Stimulated activated CD8-positive, alpha-beta memory T cell treated with anti-CD3 and anti-CD28 coated beads, Interleukin-2, amount 100 ng/mL, for 48 hours (primary cell): ENCODE data around the gene KIR2DL3.
"Not testable (repeated sequence)": the region's sequence is repeated elsewhere in the genome, so short reads cannot be mapped to it uniquely, and the experiment has no call there.

Experiments
- DNase-seq, 2 donors: peaks; one replicate each; pipeline ENCODE4 v3.0.0-alpha.2; 2020; ENCODE audit warnings: low read depth in 2 of 2

Gene KIR2DL3

DNA sequence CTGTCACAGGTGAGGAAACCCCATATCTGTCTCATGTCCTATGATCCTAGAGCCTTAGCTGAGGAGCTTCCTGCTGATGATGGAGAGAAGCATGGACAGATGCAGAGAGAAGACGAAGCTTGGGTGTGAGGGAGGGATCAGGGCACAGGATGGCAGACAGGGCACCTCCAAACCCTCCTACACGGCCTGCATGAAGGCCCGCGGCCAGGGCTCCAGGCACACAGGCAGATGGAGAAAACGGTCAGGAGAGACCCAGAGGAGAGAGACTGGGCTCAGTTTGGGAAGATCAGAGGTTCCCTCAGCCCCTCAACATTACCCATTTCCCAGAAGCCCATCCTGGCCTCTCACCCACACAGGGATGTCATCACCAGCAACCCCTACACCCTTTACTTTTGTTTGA, 5.8 kb downstream of the KIR2DL3 start:
- not testable (repeated sequence) for DNase-seq

DNA sequence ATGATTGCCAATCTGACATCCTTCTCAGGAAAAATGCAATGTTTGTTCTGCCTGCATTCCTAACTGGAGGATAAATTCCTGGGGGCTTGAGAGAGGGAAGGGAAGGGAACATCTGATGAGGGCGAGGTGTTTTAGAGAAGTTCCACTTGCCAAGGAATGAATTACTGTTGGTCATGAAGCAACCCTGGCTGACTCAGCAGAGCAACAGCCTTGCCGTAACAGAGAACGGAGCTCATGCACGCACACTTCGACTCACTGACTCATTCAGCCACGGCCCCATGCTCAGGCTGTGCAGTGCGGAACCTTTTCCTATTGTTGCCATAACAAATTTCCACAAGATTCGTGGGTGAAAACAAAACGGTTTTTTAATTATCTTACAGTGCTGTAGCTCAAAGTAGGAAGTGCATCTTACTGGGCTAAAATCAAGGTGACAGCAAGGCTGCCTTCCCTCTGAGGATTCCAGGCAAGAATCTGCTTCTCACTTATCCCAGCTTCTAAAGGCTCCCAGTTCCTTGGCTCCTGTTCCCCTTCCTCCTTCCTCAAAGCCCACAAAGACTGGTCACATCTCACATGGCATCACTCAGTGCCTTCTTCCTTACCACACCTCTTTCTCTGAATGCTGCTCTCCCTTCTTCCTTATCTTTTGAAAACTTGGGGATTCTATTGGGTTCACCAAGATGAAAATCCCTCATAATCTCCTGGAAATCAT, 9.5 kb downstream of the KIR2DL3 start:
- not testable (repeated sequence) for DNase-seq

DNA sequence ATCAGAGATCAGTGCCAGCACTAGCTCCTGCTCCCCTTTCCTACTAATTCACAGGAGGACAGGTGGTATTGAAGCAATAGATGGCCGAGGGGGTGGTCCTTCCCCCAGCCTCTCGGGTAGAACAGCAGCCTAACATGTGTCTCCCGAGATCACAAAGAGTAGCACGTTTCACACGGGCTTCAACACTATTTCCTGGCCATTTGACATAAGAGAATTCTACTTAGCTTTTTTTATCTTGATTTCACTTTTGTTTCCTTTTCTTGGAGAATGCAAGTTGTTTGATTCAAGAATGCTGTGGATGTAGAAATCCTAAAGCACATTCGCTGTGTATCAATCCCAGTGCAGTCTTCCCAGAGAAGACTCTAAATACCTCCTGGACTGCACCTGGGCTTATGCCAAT, 12.0 kb downstream of the KIR2DL3 start:
- not testable (repeated sequence) for DNase-seq

DNA sequence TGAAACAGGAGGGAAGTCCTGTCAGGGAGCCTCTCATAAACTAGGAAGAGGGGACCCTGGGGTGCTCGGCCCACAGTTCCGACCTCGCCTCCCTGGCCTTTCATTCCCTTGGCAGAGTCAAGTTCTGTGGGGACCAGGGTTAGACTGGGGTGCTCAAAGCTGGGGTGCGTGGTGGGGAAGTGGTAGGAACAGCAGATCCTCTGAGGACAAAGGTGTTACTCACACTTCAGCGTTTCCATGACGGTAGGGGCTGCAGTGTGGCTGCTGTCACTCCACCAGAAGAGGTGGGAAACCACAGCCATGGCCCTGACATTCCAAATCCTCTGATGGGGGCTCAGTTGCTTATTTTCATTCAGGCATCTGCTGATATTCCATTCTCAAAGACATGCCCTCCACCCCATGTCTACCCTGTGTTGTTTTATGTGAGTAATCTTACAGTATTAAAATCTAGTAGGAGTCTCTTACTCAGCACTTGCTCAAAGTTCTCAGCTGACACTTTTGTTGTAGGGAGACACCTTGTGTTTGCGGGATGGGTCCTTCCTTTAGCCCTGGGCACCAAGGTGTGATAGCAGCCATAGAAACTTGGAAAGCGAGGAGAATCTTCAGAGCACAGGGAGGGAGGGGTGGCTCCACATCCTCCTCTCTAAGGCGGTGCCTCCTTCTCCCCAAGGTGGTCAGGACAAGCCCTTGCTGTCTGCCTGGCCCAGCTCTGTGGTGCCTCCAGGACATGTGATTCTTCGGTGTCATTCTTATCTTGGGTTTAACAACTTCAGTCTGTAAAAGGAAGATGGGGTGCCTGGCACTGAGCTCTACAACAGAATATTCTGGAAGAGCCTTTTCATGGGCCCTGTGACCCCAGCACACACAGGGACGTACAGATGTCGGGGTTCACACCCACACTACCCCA, 18.1 kb downstream of the KIR2DL3 start:
- DNase-seq: not testable (repeated sequence)

DNA sequence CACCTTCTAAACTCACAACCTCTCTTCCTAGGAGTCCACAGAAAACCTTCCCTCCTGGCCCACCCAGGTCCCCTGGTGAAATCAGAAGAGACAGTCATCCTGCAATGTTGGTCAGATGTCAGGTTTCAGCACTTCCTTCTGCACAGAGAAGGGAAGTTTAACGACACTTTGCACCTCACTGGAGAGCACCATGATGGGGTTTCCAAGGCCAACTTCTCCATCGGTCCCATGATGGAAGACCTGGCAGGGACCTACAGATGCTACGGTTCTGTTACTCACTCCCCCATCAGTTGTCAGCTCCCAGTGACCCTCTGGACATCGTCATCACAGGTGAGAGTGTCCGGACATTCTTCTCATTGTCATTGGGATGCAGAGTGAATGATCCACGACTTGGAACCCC, 20.3 kb downstream of the KIR2DL3 start:
- DNase-seq: not testable (repeated sequence)

DNA sequence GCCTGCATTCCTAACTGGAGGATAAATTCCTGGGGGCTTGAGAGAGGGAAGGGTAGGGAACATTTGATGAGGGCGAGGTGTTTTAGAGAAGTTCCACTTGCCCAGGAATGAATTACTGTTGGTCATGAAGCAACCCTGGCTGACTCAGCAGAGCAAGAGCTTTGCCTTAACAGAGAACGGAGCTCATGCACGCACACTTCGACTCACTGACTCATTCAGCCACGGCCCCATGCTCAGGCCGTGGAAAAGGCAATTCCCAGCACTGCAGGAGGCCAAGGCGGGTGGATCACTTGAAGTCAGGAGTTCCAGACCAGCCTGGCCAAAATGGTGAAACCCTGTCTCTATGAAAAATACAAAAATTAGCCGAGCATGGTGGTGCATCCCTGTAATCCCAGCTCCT, 25.9 kb downstream of the KIR2DL3 start:
- not testable (repeated sequence) for DNase-seq

DNA sequence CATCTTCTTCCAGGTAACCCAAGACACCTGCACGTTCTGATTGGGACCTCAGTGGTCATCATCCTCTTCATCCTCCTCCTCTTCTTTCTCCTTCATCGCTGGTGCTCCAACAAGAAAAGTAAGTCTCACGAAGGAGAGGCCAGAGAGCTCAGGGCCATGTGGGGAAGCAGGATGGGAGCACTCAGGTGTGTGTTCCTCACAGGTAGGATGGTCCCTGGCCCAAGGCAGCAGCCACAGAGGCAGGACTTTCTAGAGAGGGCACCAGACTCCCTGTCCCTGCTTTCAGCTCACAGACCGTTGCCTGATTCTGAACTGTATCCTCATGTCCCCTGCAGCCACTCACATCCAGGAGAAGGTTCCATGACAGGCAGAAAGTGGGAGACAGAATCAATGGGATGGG, 28.2 kb downstream of the KIR2DL3 start:
- DNase-seq: not testable (repeated sequence)

DNA sequence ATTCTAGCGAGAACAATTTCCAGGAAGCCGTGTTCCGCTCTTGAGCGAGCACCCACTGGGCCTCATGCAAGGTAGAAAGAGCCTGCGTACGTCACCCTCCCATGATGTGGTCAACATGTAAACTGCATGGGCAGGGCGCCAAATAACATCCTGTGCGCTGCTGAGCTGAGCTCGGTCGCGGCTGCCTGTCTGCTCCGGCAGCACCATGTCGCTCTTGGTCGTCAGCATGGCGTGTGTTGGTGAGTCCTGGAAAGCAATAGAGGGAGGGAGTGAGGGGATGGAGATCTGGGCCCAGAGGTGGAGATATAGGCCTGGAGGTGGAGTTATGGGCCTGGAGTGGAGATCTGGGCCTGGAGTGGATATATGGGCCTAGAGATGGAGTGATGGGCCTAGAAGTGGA, 31.3 kb downstream of the KIR2DL3 start, which contains the start of gene KIR2DL1:
Gene KIR2DL1 (plus strand): TSS at position 148 of the 400 bp plus-strand sequence. CDS start 58 bp downstream, at position 206.
- not testable (repeated sequence) for DNase-seq

DNA sequence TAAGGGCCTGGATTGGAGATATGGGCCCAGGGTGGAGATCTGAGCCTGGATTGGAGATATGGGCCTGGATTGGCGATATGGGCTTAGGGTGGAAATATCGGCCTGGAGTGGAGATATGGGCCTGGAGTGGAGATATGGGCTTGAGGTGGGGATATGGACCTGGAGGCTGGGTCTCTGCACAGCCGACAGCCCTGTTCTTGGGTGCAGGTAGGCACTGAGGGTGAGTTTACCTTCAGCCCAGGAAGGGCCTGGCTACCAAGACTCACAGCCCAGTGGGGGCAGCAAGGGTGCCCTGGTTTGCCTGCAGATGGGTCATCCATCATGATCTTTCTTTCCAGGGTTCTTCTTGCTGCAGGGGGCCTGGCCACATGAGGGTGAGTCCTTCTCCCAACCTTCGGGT, 32.2 kb downstream of the KIR2DL3 start:
- not testable (repeated sequence) for DNase-seq

DNA sequence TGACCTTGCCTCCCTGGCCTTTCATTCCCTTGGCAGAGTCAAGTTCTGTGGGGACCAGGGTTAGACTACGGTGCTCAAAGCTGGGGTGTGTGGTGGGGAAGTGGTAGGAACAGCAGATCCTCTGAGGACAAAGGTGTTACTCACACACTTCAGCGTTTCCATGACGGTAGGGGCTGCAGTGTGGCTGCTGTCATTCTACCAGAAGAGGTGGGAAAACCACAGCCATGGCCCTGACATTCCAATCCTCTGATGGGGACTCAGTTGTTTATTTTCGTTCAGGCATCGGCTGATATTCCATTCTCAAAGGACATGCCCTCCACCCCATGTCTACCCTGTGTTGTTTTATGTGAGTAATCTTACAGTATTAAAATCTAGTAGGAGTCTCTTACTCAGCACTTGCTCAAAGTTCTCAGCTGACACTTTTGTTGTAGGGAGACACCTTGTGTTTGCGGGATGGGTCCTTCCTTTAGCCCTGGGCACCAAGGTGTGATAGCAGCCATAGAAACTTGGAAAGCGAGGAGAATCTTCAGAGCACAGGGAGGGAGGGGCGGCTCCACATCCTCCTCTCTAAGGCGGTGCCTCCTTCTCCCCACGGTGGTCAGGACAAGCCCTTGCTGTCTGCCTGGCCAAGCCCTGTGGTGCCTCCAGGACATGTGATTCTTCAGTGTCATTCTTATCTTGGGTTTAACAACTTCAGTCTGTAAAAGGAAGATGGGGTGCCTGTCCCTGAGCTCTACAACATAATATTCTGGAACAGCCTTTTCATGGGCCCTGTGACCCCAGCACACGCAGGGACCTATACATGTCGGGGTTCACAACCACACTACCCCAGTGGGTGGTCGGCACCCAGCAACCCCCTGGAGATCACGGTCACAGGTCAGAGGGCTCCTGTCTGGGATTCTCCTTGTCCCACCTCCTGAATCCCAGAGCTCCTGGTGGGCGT, 33.0 kb downstream of the KIR2DL3 start:
- DNase-seq: not testable (repeated sequence)

DNA sequence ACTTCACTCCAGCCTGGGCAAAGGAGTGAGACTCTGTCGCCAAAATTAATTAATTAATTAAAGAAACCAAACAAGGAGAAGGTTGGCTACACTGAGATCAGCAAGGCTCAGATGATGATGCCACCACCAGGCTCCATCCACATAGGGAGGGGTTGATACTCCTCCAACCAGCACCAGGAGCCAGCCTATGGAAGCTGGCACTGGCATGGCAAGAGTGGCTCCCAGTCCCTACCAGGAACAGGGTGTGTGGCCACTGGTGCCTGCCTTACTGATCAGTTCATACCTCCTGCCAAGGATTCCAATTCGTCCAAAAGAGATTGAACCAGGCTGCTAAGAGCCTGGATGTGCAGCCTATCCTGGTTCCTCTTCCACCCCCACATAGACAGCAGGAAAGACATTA, 34.4 kb downstream of the KIR2DL3 start:
- not testable (repeated sequence) for DNase-seq

DNA sequence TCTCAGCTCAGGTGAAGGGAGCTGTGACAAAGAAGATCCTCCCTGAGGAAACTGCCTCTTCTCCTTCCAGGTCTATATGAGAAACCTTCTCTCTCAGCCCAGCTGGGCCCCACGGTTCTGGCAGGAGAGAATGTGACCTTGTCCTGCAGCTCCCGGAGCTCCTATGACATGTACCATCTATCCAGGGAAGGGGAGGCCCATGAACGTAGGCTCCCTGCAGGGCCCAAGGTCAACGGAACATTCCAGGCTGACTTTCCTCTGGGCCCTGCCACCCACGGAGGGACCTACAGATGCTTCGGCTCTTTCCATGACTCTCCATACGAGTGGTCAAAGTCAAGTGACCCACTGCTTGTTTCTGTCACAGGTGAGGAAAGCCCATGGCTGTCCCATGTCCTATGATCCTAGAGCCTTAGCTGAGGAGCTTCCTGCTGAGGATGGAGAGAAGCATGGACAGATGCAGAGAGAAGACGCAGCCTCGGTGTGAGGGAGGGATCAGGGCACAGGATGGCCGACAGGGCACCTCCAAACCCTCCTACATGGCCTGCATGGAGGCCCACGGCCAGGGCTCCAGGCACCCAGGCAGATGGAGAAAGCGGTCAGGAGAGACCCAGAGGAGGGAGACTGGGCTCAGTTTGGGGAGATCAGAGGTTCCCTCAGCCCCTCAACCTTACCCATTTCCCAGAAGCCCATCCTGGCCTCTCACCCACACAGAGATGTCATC, 36.9 kb downstream of the KIR2DL3 start:
- not testable (repeated sequence) for DNase-seq

DNA sequence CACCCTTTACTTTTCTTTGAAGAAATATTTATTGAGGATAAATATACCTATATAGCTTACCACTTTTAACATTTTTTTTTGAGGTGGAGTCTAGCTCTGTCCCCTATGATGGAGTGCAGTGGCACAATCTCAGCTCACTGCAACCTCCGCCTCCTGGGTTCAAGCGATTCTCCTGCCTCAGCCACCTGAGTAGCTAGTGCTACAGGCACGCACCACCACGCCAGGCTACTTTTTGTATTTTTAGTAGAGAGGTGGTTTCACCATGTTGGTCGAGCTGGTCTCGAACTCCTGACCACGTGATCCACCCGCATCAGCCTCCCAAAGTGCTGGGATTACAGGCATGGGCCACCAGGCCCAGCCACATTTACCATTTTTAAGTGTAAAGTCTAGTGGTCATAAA, 37.5 kb downstream of the KIR2DL3 start:
- DNase-seq: not testable (repeated sequence)

DNA sequence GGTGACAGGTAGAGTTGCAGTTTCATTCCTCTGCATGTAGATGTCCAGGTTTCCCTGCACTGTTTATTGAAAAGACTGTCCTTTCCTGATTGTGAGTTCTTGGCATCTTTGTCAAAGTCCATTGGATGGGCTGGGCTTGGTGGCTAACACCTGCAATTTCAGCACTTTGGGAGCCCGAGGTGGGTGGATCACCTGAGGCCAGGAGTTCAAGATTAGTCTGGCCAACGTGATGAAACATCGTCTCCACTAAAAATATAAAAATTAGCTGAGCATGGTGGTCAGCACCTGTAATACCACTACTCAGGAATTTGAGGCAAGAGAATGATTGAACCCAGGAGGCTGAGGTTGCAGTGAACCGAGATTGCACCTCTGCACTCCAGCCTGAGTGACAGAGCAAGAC, 39.5 kb downstream of the KIR2DL3 start:
- not testable (repeated sequence) for DNase-seq

DNA sequence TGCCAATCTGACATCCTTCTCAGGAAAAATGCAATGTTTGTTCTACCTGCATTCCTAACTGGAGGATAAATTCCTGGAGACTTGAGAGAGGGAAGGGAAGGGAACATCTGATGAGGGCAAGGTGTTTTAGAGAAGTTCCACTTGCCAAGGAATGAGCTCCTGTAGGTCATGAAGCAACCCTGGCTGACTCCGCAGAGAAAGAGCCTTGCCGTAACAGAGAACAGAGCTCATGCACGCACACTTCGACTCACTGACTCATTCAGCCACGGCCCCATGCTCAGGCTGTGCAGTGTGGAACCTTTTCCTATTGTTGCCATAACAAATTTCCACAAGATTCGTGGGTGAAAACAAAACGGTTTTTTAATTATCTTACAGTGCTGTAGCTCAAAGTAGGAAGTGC, 40.6 kb downstream of the KIR2DL3 start:
- DNase-seq: not testable (repeated sequence)

DNA sequence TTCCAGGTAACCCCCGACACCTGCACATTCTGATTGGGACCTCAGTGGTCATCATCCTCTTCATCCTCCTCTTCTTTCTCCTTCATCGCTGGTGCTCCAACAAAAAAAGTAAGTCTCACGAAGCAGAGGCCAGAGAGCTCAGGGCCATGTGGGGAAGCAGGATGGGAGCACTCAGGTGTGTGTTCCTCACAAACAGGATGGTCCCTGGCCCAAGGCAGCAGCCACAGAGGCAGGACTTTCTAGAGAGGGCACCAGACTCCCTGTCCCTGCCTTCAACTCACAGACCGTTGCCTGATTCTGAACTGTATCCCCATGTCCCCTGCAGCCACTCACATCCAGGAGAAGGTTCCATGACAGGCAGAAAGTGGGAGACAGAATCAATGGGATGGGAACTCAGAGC, 44.6 kb downstream of the KIR2DL3 start:
- DNase-seq: not testable (repeated sequence)

DNA sequence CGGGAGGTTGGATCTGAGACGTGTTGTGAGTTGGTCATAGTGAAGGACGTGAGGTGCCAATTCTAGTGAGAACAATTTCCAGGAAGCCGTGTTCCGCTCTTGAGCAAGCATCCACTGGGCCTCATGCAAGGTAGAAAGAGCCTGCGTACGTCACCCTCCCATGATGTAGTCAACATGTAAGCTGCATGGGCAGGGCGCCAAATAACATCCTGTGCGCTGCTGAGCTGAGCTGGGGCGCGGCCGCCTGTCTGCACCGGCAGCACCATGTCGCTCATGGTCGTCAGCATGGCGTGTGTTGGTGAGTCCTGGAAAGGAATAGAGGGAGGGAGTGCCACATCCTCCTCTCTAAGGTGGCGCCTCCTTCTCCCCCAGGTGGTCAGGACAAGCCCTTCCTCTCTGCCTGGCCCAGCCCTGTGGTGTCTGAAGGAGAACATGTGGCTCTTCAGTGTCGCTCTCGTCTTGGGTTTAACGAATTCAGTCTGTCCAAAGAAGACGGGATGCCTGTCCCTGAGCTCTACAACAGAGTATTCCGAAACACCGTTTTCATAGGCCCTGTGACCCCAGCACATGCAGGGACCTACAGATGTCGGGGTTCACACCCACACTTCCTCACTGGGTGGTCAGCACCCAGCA, 47.9 kb downstream of the KIR2DL3 start:
- not testable (repeated sequence) for DNase-seq

DNA sequence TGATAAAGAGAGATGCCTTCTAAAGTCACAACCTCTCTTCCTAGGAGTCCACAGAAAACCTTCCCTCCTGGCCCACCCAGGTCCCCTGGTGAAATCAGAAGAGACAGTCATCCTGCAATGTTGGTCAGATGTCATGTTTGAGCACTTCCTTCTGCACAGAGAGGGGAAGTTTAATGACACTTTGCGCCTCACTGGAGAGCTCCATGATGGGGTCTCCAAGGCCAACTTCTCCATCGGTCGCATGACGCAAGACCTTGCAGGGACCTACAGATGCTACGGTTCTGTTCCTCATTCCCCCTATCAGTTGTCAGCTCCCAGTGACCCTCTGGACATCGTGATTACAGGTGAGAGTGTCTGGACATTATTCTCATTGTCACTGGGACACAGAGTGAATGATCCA, 49.8 kb downstream of the KIR2DL3 start:
- not testable (repeated sequence) for DNase-seq

DNA sequence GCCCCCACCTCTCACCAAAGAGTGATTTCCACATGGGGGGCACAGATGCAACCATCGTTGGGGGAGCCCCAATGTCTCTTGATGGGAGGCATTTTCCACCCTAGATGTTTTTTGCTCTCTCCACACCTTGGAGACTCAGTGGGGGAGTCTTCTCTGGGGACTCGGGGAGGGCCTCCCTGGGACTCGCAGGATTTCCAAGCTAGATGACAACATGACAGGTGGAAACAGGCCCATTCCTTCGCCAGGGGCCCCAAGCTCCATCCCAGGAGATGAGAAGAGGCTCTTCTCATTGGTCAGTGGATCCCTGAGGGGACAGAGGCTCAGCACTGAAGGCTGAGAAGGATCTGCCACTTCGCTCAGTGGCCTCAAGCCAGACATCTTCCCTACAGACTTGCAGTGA, 52.4 kb downstream of the KIR2DL3 start:
- DNase-seq: no peak

DNA sequence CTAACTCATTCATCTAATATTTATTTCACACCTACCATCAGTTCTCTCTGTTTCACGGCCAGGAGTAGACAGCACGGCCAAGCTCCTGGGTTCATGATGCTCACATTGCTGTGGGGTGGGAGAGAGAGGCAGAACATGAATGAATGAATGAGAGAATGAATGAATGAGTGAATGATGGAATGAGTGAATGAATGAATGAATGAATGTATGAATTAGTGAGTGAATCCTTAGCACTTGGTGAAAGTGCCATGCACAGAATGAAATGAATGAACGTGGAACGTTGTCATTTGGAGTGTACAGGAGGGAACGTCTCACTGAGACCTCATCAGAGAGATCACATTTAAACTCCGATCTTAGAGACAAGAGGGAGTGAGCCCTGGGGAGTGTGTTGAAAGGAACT, 53.2 kb downstream of the KIR2DL3 start:
- no peak for DNase-seq
